HG03571 (cell line): ENCODE measurements around the gene HAUS6.
"Not testable (repeated sequence)": the region's sequence is repeated elsewhere in the genome, so short reads cannot be mapped to it uniquely, and the experiment has no call there.

Experiments
- ATAC-seq: cut with Tn5 transposase; IDR thresholded peaks from one replicate; pipeline ENCODE4 v1.9.1; 2021; ENCODE audit not compliant: unreplicated experiment

Gene HAUS6

GRCh38 chr9:19116107-19116790 lies 13.5 kb upstream of the HAUS6 start:
- ATAC-seq, result no peak

GRCh38 chr9:19114680-19115270 lies 12.1 kb upstream of the HAUS6 start:
- no peak for ATAC-seq

- no peak for ATAC-seq
Measured at GRCh38 chr9:19113964-19114679, 11.4 kb upstream of the HAUS6 start.

DNA sequence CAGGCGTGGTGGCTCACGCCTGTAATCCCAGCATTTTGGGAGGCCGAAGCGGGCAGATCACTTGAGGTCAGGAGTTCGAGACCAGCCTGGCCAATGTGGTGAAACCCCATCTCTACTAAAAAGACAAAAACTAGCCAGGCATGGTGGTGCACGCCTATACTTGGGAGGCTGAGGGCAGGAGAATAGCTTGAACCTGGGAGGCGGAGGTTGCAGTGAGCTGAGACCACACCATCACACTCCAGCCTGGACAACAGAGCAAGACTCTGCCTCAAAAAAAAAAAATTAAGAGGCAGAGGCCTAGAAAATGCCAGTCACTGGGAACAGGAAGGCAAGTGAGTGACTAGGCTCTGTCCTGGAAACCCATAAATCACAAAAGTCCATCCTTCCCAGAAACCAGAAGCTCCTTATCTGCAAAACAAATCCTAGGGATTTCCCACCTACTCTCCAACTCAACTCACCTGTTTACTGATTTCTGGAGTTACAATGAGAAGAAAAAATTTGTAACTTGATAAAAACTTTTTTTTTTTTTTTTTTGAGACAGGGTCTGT lies 10.4 kb upstream of the HAUS6 start:
- not testable (repeated sequence) for ATAC-seq

DNA sequence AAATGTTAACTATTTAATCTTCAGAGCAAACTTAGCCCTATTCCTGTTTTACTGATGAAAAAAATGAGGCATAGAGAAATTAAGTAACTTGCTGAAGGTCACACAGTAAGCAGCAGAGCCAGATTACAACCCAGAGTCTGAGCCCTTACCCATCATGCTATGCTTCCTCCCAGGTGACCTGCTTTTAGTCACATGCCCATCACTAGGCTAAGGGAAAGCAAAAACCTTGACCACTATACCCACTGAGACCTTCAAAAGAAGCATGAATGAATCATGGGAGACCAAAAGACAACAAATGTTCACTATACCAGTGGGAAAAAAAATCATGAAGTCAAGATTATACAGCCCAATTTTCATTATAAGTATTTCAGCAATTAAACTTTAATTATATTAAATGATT lies 5.3 kb upstream of the HAUS6 start:
- ATAC-seq, result no peak

DNA sequence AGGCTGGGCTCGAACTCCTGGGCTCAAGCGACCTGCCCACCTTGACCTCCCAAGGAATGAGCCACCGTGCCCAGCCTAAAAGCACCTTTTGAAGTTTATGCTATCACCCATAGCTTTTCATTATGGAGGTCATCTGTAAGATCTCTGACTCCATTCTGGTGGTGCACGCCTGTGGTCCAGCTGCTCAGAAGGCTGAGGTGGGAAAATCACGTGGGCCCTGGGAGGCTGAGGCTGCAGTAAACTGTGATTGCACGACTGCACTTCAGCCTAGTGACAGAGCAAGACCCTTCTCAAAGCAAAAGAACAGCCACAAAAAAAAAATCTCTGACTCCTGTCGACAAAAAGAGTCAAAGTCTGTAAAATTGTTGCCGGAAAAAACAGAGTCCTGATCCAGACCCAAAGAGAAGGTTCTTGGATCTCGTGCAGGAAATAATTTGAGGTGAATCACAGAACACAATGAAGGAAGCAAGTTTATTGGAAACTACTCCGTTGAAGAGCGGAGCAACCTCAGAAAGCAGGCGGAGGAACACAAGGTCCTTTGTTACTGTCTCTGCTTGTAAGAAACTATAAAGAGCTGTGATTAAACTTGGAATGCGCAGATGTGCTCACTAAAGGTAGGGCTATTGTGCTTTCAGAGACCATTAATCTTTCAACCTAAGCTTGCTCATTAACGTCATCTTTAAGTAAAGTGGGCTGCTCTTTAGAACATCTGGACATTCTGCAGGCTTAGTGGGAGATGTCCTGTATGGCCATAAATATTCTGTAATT lies 2.0 kb upstream of the HAUS6 start:
- no peak for ATAC-seq

GRCh38 chr9:19102181-19102630 lies 498 bp downstream of the HAUS6 start:
- peak; percentile 35 for ATAC-seq

GRCh38 chr9:19101203-19101602 lies 1.5 kb downstream of the HAUS6 start:
- no peak for ATAC-seq

- not testable (repeated sequence) for ATAC-seq
Measured at GRCh38 chr9:19097431-19097830, 5.3 kb downstream of the HAUS6 start.

DNA sequence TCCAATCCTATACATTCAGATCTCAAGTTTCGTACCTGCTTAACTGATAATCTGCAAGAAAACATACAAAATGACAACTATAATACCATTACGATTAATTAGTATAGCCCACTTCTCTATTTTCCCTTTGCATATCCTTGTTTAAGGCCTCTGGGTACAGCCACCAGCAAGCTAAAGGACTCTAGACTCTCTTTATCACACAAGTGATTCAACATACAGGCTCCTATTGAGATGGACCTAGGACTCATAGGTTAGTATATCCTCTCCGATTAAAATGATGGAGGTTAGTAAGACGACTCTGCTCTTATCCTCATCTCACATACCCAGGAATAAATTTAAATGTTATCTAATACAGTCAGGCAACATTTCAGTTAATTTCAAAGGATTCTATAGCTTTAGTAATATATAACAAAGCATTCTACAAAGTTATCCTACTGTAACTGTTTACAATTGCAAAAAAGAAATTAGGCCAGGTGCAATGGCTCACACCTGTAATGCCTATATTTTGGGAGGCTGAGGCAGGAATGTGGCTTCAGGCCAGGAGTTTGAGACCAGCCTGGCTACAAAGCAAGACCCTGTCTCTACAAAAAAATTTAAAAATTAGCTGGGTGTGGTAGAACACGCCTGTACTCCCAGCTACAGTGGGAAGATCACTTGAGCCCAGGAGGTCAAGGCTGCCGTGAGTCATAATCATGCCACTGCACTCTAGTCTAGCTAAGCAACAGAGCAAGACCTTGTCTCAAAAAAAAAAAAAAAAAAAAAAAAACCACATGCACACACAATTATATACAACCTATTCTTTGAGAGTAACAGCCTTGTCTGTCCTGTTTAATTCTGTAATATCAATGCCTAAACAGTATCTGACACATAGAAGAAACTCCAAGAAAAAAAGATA lies 15.4 kb downstream of the HAUS6 start:
- ATAC-seq, result no peak

- ATAC-seq, result no peak
Measured at GRCh38 chr9:19085295-19085694, 17.4 kb downstream of the HAUS6 start.

GRCh38 chr9:19074836-19075235 lies 27.9 kb downstream of the HAUS6 start:
- no peak for ATAC-seq

- ATAC-seq, result no peak
Measured at GRCh38 chr9:19074229-19074628, 28.5 kb downstream of the HAUS6 start.

DNA sequence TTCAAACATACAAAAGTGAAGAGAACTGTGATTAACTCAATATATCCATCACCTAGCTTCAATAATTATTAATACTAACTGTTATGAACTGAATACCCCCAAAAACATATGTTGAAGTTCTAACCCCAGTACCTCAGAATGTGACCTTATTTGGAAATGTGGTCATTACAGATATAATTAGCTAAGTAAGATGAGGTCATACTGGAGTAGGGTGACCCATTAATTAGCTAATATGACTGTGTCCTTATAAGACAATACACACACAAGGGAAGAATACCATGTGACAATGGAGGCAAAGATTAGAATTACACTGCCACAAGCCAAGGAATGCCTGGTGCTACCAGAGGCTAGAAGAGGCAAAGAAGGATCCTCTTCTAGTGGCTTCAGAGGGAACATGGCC lies 45.7 kb downstream of the HAUS6 start:
- ATAC-seq, result no peak

- ATAC-seq, result no peak
Measured at GRCh38 chr9:19050637-19051591, 51.8 kb downstream of the HAUS6 start.

- ATAC-seq, result no peak
Measured at GRCh38 chr9:19049917-19050636, 52.6 kb downstream of the HAUS6 start.

- peak; percentile 89 for ATAC-seq
Measured at GRCh38 chr9:19048966-19049916, 53.5 kb downstream of the HAUS6 start, which contains the start of gene RRAGA. Gene RRAGA, plus strand, starts transcription at chr9:19049427. Its CDS starts 233 bp downstream, at chr9:19049660.
